Measurements from ENCODE around the gene NDUFB10.

NDUFB10 gene

GRCh38 chr16:1989209-1990100 lies 30.1 kb downstream of the NDUFB10 start, which contains the start of gene SYNGR3:
Gene SYNGR3 (plus strand): TSS chr16:1989970. CDS start chr16:1990103, 133 bp downstream.
- peak; percentile 64 for DNase-seq

- no peak for DNase-seq
Observed at GRCh38 chr16:1990101-1990350, 30.7 kb downstream of the NDUFB10 start.

DNA sequence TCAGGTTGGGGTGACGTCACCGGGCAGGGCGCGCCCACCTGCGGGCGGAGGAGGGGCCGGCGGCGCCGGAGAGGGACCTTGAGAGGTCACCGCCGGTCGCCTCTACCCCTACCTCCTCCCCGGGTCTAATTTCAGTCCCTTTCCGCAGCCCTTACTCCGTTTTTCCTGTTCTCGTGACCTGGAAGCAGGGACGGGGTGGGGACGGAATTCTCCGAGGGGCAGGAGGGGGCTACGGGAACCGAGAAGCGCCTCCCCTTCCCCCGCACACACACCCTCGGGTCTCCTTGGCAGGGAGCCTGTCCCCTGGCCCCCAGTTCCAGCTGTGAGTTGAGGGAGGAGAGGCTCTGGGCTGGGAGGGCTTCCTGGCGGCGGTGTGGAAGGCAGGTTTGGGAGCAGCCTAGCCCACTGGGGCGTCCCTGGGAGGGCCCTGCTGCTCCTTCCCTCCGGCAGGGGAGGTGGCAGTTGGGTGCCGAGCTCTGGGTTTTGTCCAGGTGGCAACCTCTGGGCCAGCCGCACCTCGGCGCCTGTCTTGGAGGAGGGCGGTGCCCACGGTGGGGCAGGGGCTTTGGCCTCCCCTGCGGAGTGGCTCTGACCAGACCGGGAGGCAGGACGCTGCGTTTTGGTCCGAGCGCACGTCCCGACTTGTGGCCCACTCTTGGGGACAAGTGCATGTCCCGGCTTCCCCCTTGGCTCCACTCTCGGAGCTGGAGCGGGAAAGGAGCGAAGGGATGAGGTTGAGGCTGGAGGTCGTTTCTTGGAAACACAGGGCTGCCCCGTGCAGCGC lies 31.2 kb downstream of the NDUFB10 start:
- peak; percentile 62 for DNase-seq

GRCh38 chr16:1991135-1991551 lies 31.8 kb downstream of the NDUFB10 start:
- DNase-seq = no peak

GRCh38 chr16:1991588-1991947 lies 32.2 kb downstream of the NDUFB10 start:
- no peak for DNase-seq

DNA sequence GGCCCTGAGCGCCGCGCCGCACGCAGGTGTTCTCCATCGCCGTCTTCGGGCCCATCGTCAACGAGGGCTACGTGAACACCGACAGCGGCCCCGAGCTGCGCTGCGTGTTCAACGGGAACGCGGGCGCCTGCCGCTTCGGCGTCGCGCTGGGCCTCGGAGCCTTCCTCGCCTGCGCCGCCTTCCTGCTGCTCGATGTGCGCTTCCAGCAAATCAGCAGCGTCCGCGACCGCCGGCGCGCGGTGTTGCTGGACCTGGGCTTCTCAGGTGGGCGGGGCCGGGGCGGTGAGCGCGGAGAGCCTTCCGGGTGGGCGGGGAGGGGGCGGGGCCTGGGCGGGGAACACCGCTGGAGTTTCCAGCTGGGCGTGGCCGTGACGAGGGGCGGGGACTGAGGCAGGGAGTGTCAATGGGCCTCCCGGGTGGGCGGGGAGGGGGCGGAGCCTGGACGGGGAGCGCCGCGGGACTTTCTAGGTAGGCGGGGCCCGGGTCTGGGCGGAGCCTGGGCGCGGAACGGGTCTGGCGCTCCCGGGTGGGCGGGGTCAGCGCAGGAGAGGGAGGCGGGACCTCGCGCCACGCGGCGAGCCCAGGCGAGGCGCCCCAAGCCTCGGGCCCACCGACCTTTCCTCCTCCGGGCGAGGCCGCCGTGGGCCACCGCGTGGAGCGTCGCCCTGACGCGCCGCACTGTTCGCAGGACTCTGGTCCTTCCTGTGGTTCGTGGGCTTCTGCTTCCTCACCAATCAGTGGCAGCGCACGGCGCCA lies 32.8 kb downstream of the NDUFB10 start:
- no peak for DNase-seq

DNA sequence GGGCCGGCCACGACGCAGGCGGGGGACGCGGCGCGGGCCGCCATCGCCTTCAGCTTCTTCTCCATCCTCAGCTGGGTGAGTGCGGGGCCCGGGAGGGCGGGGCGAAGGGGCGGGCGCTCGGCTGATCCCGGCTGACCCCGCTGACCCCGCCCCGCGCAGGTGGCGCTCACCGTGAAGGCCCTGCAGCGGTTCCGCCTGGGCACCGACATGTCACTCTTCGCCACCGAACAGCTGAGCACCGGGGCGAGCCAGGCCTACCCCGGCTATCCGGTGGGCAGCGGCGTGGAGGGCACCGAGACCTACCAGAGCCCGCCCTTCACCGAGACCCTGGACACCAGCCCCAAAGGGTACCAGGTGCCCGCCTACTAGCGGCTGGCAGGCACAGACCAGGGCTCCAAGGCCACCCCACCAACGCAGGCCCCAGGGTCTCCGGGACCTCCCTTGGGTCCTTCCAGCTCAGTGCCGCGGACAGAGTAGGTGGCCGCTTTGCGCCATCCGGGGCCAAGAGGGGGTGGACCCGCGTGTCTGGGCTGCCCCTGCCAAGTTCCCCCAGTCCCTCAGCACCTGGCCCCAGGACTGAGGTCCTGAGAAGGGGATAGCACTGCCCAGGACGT lies 33.5 kb downstream of the NDUFB10 start:
- no peak for DNase-seq

DNA sequence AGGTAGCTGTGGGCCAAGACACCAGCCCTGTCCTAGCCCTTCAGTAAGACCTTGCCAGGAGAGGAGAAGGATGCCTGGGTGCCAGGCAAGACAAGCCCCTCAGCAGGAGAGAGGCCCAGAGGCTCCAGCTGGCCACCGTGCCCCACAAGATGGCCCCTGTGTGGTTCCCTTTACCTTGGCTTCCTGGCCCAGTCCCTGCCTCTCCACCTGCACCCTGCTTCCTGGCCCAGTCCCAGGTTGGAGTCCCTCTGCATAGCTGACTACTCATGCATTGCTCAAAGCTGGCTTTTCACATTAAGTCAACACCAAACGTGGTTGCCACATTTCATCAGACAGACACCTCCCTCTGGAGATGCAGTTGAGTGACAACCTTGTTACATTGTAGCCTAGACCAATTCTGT lies 34.4 kb downstream of the NDUFB10 start:
- DNase-seq = no peak

- DNase-seq = no peak
Observed at GRCh38 chr16:1997494-1998359, 38.4 kb downstream of the NDUFB10 start.

DNA sequence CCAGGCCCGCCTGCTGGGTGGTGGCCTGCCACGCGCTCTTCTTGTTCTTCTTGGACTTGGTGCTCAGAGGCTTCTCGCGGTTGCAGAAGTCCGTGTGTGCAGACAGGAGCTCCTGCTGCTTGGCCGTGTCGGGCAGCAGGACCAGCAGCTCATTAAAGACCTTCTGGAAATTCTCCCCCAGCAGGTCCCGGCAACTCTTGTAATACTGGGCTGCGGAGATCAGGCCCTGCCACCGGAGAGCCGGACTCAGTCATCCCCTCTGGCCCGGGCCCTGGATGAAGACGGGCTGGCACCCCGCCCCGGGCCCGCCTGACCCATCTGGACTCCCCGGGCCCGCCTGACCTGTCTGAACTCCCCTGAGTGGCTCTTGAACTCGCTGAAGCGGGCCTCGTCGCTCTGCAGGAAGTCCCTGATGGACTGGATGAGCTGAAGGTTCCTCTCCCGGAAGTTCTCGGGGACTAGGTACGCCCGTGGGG lies 39.1 kb downstream of the NDUFB10 start:
- no peak for DNase-seq

DNA sequence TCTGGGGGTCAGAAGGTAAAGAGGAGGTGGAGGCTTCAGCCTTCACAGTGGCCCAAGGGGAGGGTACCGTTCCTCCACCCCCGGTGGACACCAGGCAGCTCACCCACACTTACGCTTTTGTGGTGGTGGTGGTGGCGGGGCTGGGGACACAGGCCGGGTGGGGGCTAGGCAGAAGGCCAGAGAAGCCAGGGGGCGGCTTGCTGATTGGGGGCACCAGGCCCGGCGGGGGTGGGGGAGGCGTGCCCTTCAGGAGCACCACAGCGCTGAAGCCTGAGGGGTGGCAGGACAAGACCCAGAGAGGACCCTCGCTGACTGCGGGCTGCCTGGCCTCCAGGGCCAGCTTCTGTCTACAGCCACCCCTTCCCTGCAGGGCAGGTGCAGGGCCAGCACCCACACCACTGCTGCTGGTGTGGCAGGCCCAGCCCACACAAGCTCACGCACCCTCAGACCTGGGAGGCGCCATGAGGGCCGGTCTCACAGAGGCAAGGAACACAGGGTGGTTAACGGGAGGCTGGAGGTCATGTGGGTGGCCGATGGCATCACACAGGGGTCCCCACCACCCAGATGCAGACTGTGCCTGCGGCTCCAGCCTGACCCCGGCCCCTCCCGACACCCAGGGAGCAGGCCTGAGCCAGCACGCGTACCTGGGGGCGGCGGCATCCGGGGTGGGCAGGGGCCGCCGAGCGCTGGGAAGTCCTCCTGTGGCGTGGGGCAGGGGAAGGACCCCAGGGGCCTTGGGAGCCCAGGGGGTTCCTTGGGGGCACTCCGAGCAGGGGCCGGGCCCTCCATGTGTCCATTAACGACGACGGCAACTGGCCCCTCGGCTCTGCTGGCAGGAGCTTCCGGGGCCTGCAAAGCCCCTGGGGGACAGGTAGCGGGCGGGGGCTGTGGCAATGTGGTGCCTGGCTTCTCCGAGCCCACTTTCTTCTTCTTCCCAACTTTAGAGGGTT lies 39.8 kb downstream of the NDUFB10 start:
- no peak for DNase-seq

DNA sequence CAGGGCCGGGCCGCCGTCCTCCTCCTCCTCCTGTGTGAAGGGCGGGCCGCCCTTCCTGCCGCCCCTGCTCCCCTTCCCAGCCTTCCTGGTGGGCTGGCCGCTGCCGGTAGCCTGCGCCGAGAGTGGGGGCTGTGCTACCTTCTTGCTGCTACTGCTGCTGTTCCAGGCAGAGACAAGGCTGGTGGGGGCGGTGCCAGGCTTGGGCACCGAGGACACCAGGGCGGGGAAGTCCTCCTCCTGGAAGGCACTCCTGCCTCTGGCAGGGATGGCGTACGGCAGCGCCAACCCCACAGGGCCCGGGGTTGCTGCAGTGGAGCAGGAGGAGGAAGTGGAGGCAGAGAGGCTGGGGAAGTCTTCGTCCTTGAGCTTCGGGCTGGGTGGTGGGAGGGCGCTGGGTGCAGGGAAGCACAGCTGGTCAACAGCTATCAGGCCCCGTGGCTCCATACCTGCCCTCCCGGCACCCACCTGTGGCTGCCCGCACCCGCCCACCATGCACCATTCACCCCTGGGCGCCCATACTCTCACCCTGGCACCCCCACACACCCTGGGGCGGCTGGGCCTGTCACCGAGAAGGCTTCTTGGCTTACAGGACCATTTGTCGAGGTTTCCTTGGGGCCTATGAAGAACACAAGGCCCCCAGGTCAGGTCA lies 40.7 kb downstream of the NDUFB10 start:
- DNase-seq = no peak

GRCh38 chr16:2001035-2001434 lies 41.7 kb downstream of the NDUFB10 start:
- no peak for DNase-seq

DNA sequence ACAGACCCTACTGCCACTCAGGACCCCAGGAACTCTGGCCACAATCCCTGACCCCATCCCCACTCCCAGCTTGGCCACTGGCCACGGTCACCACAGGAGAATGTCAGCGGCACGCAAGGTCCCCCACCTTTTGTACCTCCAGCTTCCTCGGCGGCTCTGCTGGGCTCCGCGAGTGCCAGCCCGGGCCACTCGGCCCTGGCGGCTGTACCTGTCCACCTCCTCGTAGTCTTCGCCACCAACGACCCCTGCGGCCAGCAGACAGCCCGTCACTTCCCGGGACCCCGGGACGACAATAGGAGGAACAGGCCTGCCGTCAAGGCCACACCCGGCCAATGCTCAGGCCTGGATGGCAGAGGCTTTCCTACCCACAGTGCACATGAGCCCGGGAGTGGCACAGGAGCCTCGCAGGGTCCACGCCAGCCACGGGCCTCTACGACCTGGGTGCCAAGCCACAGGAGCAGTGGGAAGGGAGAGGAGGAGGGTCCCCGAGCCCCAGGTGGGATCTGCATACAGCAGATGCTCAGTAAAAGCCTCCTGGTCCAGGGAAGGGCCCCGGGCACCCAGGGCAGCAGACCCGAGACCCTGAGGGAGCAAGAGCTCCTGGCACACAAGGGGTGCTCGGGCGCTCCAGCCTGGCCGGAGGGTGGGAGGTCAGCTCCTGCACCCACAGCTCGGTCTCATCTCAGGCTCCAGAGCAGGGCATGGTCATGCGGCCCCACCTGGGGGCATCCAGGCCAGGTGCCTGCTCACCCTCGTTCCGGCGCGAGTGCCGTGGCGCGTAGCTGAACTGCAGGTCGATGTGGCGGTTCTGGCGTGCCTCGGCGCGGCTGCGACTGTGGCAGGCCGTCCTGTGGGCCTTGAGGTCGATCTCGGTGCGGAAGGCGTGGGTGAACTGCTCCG lies 42.4 kb downstream of the NDUFB10 start:
- no peak for DNase-seq

GRCh38 chr16:2002406-2003230 lies 43.3 kb downstream of the NDUFB10 start:
- DNase-seq = no peak

GRCh38 chr16:2003231-2003826 lies 44.0 kb downstream of the NDUFB10 start:
- no peak for DNase-seq

- peak; percentile 94 for DNase-seq
Observed at GRCh38 chr16:2003827-2004641, 44.7 kb downstream of the NDUFB10 start.

All from NCI-H345 (cell line).